A673 (cell line): ENCODE data around the gene PADI1. TPM values are rescaled to one million over a fixed set of nuclear protein-coding genes. Genes with fewer than 3 reads are reported as not detected.

ENCODE experiments used
- BruUV-seq: library from RNA; stranded (reverse); fragments of 400-500 nt; replicated peaks from 2 replicates; lab custom pipeline; 2021; lab: Mats Ljungman, UMichigan
- CTCF ChIA-PET: fragments of 300-600 bp; sonication (Branson Sonifier 250); formaldehyde crosslinking; loops from one replicate; lab custom pipeline; 2022; ENCODE audit warnings: antibody characterized with exemption; lab: Charles Lee
- POLR2A ChIA-PET: fragments of 300-600 bp; sonication (Branson Sonifier 250); formaldehyde crosslinking; loops from one replicate; lab custom pipeline; 2022; ENCODE audit warnings: antibody characterized with exemption; ENCODE audit not compliant: low non-redundant PET; lab: Charles Lee
- DNase-seq: peaks from one replicate; pipeline ENCODE4 v3.0.0-alpha.2; 2015; ENCODE audit warnings: low spot score
- H3K27ac ChIP-seq: fragments of 200-600 bp; sonication (generic); 2 replicates; pipeline ENCODE4 v1.5.1; 2016; ENCODE audit warnings: mixed run types, low read depth, mild to moderate bottlenecking, mixed read lengths, antibody characterized with exemption, low read length; ENCODE audit not compliant: poor library complexity, severe bottlenecking
- H3K27me3 ChIP-seq: fragments of 200-600 bp; sonication (generic); replicated peaks from 2 replicates; pipeline ENCODE4 v1.6.1; 2017; ENCODE audit warnings: mixed run types, low read depth, mild to moderate bottlenecking, mixed read lengths, antibody characterized with exemption, low read length; ENCODE audit not compliant: insufficient read depth, poor library complexity
- H3K36me3 ChIP-seq: fragments of 200-600 bp; sonication (generic); 2 replicates; pipeline ENCODE4 v1.6.1; 2016; ENCODE audit warnings: mixed run types, mild to moderate bottlenecking, mixed read lengths, antibody characterized with exemption, low read length; ENCODE audit not compliant: insufficient read depth, poor library complexity, severe bottlenecking
- H3K4me1 ChIP-seq: fragments of 200-600 bp; sonication (generic); 2 replicates; pipeline ENCODE4 v1.6.1; 2017; ENCODE audit warnings: mixed run types, mild to moderate bottlenecking, mixed read lengths, antibody characterized with exemption, low read length; ENCODE audit not compliant: insufficient read depth, poor library complexity, severe bottlenecking
- H3K4me3 ChIP-seq: fragments of 200-600 bp; sonication (generic); 2 replicates; pipeline ENCODE4 v1.5.1; 2016; ENCODE audit warnings: low read depth, mixed run types, mild to moderate bottlenecking, mixed read lengths, low read length; ENCODE audit not compliant: poor library complexity, severe bottlenecking
- H3K9me3 ChIP-seq: fragments of 200-600 bp; sonication (generic); 2 replicates; pipeline ENCODE4 v1.6.1; 2016; ENCODE audit warnings: mixed run types, low read depth, mild to moderate bottlenecking, mixed read lengths, antibody characterized with exemption, low read length; ENCODE audit not compliant: poor library complexity, severe bottlenecking
- CTCF ChIP-seq: fragments of 300-800, 200-600 bp; sonication (generic); conservative IDR thresholded peaks from 2 replicates; pipeline ENCODE4 v1.5.1; 2017; ENCODE audit warnings: low read depth, mild to moderate bottlenecking, antibody characterized with exemption, low read length, moderate library complexity, mixed read lengths
- EZH2 ChIP-seq: fragments of 200-600 bp; sonication (generic); IDR thresholded peaks from 2 replicates; pipeline ENCODE4 v1.6.1; 2017; ENCODE audit warnings: borderline replicate concordance, low read depth, mild to moderate bottlenecking, mixed read lengths, antibody characterized with exemption, low read length; ENCODE audit not compliant: poor library complexity, severe bottlenecking
- intact Hi-C: fragments of 100-400 bp; cut with micrococcal nuclease; formaldehyde crosslinking; loops from one replicate; pipeline ENCODE4 v1.10.0; 2022; ENCODE audit not compliant: unreplicated experiment
- total RNA-seq: library from RNA; stranded (reverse); gene quantifications from 2 replicates; pipeline ENCODE4 v1.2.3, GENCODE V29; 2021

Gene PADI1
- total RNA-seq, 1 experiment from 2014 or later = 0.56 TPM

GRCh38 chr1:17194615-17195528 lies 10.1 kb upstream of the PADI1 start:
- TF ChIP-seq EZH2 = no peak
- TF ChIP-seq CTCF = no peak
- Histone ChIP-seq H3K27me3 (no peaks in the 10 kb centered on the region), H3K9me3 (no peaks in the 10 kb centered on the region), H3K27ac (peak overlapping the region; percentile 57), H3K4me1 (peaks cover 26% of the 10 kb centered on the region), H3K4me3 (no peak overlapping the region), H3K36me3 (no peaks in the 10 kb centered on the region)
- intact Hi-C loops = loop anchor here (5.0 kb wide), 1 partner anchor 68 kb away; no protein-coding TSS in a partner anchor
- no TSS peak for BruUV-seq
- ChIA-PET POLR2A (no interaction called here), CTCF (no interaction called here)
- DNase-seq = no peak

GRCh38 chr1:17195731-17196130 lies 9.2 kb upstream of the PADI1 start:
- intact Hi-C loops = no loop called here
- Histone ChIP-seq H3K4me1 (peaks cover 26% of the 10 kb centered on the region), H3K4me3 (no peak overlapping the region), H3K27ac (peak overlapping the region; percentile 31), H3K36me3 (no peaks in the 10 kb centered on the region), H3K27me3 (no peaks in the 10 kb centered on the region), H3K9me3 (no peaks in the 10 kb centered on the region)
- no TSS peak for BruUV-seq
- no peak for TF ChIP-seq EZH2
- TF ChIP-seq CTCF = no peak
- ChIA-PET POLR2A (no interaction called here), CTCF (no interaction called here)
- DNase-seq = no peak

- H3K36me3 ChIP-seq = no peaks in the 10 kb centered on the region
- CTCF ChIA-PET = no interaction called here
Measured at GRCh38 chr1:17196496-17197185, 8.3 kb upstream of the PADI1 start.

More at GRCh38 chr1:17196496-17197185, 8.3 kb upstream of the PADI1 start:
- Histone ChIP-seq H3K27me3 (no peaks in the 10 kb centered on the region), H3K4me1 (peaks cover 26% of the 10 kb centered on the region), H3K9me3 (no peaks in the 10 kb centered on the region), H3K27ac (no peak overlapping the region), H3K4me3 (no peak overlapping the region)
- intact Hi-C loops = no loop called here
- no peak for DNase-seq
- POLR2A ChIA-PET = no interaction called here
- no TSS peak for BruUV-seq
- TF ChIP-seq CTCF = no peak
- no peak for TF ChIP-seq EZH2
